RWPE2 (cell line): ENCODE data around the gene ABI1.

ENCODE experiments used
- ATAC-seq: fragments of 200-7000 bp; cut with Tn5 transposase; 3 replicates; pipeline ENCODE4 v1.9.1; 2021; ENCODE audit warnings: low read depth
- DNase-seq: peaks from one replicate; pipeline ENCODE4 v3.0.0-alpha.2; 2020; ENCODE audit warnings: low spot score
- H3K27ac ChIP-seq: fragments of 450-650 bp; 2 replicates; pipeline ENCODE4 v1.5.1; 2017; ENCODE audit warnings: mild to moderate bottlenecking; ENCODE audit not compliant: poor library complexity, severe bottlenecking
- H3K27me3 ChIP-seq: fragments of 250-450 bp; sonication (Bioruptor Pico); 2 replicates; pipeline ENCODE4 v1.5.1; 2021; ENCODE audit warnings: mild to moderate bottlenecking, moderate library complexity; ENCODE audit not compliant: insufficient read depth, poor library complexity, severe bottlenecking
- H3K36me3 ChIP-seq: fragments of 250-450 bp; sonication (Bioruptor Pico); 2 replicates; pipeline ENCODE4 v1.5.1; 2020; ENCODE audit warnings: low read depth, mild to moderate bottlenecking, moderate library complexity
- H3K4me1 ChIP-seq: fragments of 250-450 bp; sonication (Bioruptor Pico); 2 replicates; pipeline ENCODE4 v1.5.1; 2021; ENCODE audit warnings: mild to moderate bottlenecking, moderate library complexity; ENCODE audit not compliant: insufficient read depth, poor library complexity, severe bottlenecking
- H3K4me3 ChIP-seq: fragments of 250-450 bp; sonication (Bioruptor Pico); 2 replicates; pipeline ENCODE4 v1.5.1; 2021; ENCODE audit warnings: mild to moderate bottlenecking, moderate library complexity; ENCODE audit not compliant: severe bottlenecking
- H3K9me3 ChIP-seq: fragments of 250-450 bp; sonication (Bioruptor Pico); 2 replicates; pipeline ENCODE4 v1.5.1; 2021; ENCODE audit warnings: mild to moderate bottlenecking, moderate library complexity; ENCODE audit not compliant: severe bottlenecking
- TF ChIP-seq, protein P1 (sequence below): fragments of 450-650 bp; IDR thresholded peaks from one replicate; pipeline ENCODE4 v1.5.1; 2017; ENCODE audit warnings: mild to moderate bottlenecking, moderate library complexity; ENCODE audit not compliant: poor library complexity, severe bottlenecking

The ABI1 gene

DNA sequence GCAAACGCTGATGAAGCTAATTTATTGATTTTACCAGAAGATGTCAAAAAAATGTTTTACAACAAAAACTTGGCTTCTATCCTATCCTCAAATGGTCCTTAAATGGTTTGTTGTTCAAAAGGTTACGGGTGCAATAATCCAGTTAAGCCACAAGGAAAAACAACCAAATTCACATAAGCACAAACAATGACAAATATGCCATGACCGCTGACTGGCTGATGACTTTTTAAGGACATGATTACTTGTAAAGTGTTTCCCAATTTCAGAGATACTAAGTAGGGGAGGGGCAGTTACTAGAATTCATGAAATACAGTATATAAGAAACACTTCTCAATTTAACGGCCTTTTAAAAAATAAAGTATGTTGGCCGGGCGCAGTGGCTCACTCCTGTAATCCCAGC is 28.8 kb downstream of the ABI1 start:
- TF ChIP-seq, protein P1, sequence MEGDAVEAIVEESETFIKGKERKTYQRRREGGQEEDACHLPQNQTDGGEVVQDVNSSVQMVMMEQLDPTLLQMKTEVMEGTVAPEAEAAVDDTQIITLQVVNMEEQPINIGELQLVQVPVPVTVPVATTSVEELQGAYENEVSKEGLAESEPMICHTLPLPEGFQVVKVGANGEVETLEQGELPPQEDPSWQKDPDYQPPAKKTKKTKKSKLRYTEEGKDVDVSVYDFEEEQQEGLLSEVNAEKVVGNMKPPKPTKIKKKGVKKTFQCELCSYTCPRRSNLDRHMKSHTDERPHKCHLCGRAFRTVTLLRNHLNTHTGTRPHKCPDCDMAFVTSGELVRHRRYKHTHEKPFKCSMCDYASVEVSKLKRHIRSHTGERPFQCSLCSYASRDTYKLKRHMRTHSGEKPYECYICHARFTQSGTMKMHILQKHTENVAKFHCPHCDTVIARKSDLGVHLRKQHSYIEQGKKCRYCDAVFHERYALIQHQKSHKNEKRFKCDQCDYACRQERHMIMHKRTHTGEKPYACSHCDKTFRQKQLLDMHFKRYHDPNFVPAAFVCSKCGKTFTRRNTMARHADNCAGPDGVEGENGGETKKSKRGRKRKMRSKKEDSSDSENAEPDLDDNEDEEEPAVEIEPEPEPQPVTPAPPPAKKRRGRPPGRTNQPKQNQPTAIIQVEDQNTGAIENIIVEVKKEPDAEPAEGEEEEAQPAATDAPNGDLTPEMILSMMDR: no peak
- H3K36me3 ChIP-seq: no peaks in the 10 kb centered on the region
- no peak overlapping the region for H3K27ac ChIP-seq
- no peak overlapping the region for H3K4me3 ChIP-seq
- ATAC-seq: no peak
- H3K9me3 ChIP-seq: no peaks in the 10 kb centered on the region
- no peak for DNase-seq
- H3K27me3 ChIP-seq: no peaks in the 10 kb centered on the region
- H3K4me1 ChIP-seq: no peaks in the 10 kb centered on the region

DNA sequence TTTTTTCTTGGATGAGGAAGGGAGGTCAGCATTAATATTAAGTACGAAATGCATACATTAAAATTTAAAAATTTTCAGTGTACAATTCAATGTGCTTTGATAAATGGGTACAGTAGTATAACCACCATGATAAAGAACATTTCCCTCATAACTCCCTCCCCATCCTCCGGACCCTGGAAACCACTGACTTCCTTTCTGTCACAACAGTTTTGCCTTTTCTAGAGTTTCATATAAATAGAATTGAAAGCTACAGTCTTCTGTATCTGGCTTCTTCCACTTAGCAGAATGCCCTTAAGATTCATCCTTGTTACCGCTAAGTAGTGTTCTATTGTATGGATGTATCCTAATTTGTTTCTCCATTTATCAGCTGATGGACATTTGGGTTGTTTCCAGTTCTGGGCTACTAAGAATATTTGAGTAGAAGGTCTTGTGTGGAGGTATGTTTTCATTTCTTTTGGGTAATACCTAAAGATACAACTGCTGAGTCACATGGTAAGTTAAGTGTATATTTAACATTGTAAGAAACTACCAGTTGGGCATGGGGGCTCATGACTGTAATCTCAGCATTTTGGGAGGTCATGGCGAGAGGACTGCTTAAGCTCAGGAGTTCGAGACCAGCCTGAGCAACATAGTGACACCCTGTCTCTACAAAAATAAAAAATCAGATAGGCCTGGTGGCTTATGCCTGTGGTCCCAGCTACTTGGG is 30.8 kb downstream of the ABI1 start:
- H3K4me1 ChIP-seq: no peaks in the 10 kb centered on the region
- TF ChIP-seq, protein P1: no peak
- no peaks in the 10 kb centered on the region for H3K27me3 ChIP-seq
- no peak overlapping the region for H3K4me3 ChIP-seq
- no peaks in the 10 kb centered on the region for H3K9me3 ChIP-seq
- ATAC-seq (no peak), DNase-seq (no peak)
- H3K36me3 ChIP-seq: no peaks in the 10 kb centered on the region
- no peak overlapping the region for H3K27ac ChIP-seq

DNA sequence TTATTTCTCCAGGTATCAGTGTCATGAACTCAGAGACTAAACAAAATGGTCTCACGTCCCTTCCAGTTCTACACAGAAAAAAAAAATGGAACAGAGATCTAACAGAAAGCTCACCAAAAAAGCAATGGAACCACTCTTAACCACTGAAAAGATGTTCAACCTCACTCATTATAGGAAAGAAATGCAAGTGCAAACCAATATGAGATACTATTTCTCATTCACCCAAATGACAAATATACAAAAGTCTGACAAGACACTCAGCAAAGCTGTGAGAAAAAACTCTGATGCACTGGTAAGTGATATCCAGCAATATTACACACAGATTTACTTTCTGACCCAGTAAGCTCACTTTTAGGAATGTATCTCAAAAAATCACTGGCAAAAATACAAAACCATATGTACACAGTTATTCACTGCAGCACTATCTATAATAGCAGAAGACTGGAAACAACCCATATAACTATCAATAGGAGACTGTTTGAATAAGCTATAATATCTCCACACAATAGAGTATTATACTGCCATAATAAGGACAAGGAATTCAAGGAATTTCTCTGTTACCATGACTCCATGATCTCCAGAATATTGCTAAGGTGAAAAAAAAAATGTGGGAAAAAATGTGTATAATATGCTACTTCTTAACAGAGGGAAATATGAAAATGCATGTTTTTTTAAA is 36.6 kb downstream of the ABI1 start:
- no peaks in the 10 kb centered on the region for H3K9me3 ChIP-seq
- H3K36me3 ChIP-seq: peaks cover 14% of the 10 kb centered on the region
- no peaks in the 10 kb centered on the region for H3K4me1 ChIP-seq
- DNase-seq (no peak), ATAC-seq (no peak)
- no peak overlapping the region for H3K4me3 ChIP-seq
- TF ChIP-seq, protein P1: no peak
- H3K27ac ChIP-seq: no peak overlapping the region
- H3K27me3 ChIP-seq: no peaks in the 10 kb centered on the region

DNA sequence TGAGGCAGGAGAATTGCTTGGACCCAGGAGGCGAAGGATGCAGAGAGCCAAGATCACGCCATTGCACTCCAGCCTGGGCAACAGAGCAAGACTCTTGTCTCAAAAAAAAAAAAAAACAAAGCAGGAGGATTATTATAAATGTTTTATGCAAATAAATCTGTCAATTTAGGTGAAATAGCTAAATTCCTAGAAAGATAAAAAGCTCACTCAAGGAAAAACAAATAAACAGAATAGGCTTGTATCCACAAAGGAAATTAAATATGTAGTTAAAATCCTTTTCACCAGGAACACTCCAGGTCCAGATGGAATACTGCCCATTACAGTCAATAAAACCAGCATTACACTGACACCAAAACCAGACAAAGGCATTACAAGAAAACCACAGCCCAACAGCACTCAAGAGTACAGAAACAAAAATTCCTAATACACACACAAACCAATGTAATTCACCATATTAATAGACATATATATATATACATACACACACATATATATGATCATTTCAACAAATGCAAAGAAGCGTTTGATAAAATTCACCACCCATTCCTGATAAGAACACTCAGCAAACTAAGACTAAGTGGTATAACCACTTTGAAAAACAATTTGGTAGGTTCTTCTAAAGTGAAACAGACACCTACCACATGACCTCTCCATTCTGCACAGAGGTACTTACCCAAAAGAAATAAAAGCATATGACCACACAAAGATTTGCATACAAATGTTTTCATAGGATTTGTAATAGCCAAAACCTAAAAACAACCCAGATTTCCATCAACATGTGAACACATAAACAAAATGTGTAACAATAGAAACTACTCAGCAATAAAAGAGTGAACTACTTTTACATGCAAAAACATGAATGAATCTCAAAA is 38.8 kb downstream of the ABI1 start:
- ATAC-seq: no peak
- H3K36me3 ChIP-seq: peaks cover 14% of the 10 kb centered on the region
- no peak for DNase-seq

More for the DNA sequence above, 38.8 kb downstream of the ABI1 start:
- TF ChIP-seq, protein P1: no peak
- Histone ChIP-seq H3K4me1 (no peaks in the 10 kb centered on the region), H3K9me3 (no peaks in the 10 kb centered on the region), H3K4me3 (no peak overlapping the region), H3K27ac (no peak overlapping the region), H3K27me3 (no peaks in the 10 kb centered on the region)
